Heart right ventricle (tissue), 16 donors: Measurements from ENCODE around the gene TIAM1. TPM values are rescaled to one million over a fixed set of nuclear protein-coding genes. Genes with fewer than 3 reads are reported as not detected.

Experiments used
- ATAC-seq, 8 donors: fragments of 200-7000 bp; cut with Tn5 transposase; one replicate each; pipeline ENCODE4 v1.9.1; 2020; ENCODE audit warnings: mild to moderate bottlenecking in 8 of 8, moderate library complexity in 8 of 8, moderate number of reproducible peaks in 1 of 8
- DNase-seq, 2 donors: peaks; one replicate each; pipeline ENCODE4 v3.0.0-alpha.2; 2020
- H3K27ac ChIP-seq, 10 donors: fragments of 200-600 bp; sonication (generic) in 2 of 10; one replicate each; pipeline versions ENCODE4 v1.5.0 to v1.8.0; 2020 to 2022; ENCODE audit warnings: mild to moderate bottlenecking in 3 of 10
- H3K27me3 ChIP-seq, 7 donors: fragments of 200-600 bp; one replicate each; pipeline ENCODE4 v1.8.0; 2021 to 2022; ENCODE audit warnings: mild to moderate bottlenecking in 2 of 7
- H3K36me3 ChIP-seq, 9 donors: fragments of 200-600 bp; sonication (generic) in 1 of 9; one replicate each; pipeline versions ENCODE4 v1.5.0 to v1.8.0; 2020 to 2022; ENCODE audit warnings: mild to moderate bottlenecking in 2 of 9
- H3K4me1 ChIP-seq, 9 donors: fragments of 200-600 bp; sonication (generic) in 1 of 9; one replicate each; pipeline versions ENCODE4 v1.5.0 to v1.8.0; 2020 to 2022; ENCODE audit warnings: mild to moderate bottlenecking in 4 of 9
- H3K4me3 ChIP-seq, 10 donors: fragments of 200-600 bp; sonication (generic) in 2 of 10; one replicate each; pipeline versions ENCODE4 v1.5.0 to v1.8.0; 2020 to 2022; ENCODE audit warnings: mild to moderate bottlenecking in 7 of 10, moderate library complexity in 2 of 10
- H3K9me3 ChIP-seq, 11 donors: fragments of 200-600 bp in 10 of 11; sonication (generic) in 2 of 11; one replicate each; pipeline versions ENCODE4 v1.5.0 to v1.8.0; 2013 to 2022; ENCODE audit warnings: mild to moderate bottlenecking in 2 of 11, control low read depth in 1 of 11, moderate library complexity in 1 of 11
- CTCF ChIP-seq, 9 donors: fragments of 200-600 bp; sonication (generic) in 2 of 9; IDR thresholded peaks; one replicate each; pipeline versions ENCODE4 v1.5.0 to v1.8.0; 2021 to 2022; ENCODE audit warnings: antibody characterized with exemption in 9 of 9, mild to moderate bottlenecking in 5 of 9, moderate library complexity in 1 of 9
- WGBS, 2 donors: extraction: QIAGEN DNeasy Blood & Tissue Kit; methylation state at CpG; one replicate each; pipeline ENCODE4 v1.1.7; 2013; ENCODE audit warnings: inconsistent platforms in 1 of 2; 5-methylcytosine and 5-hydroxymethylcytosine counted together
- intact Hi-C, 10 donors: fragments of 100-400 bp; cut with DNase I; formaldehyde crosslinking; loops; one replicate each; pipeline versions ENCODE4 v1.11.1 to v1.14.2; 2022
- polyA plus RNA-seq, 2 donors: library from polyadenylated mRNA; stranded (reverse); fragments of 200-250 nt; gene quantifications; one replicate each; pipeline ENCODE4 v1.2.3, GENCODE V29; 2013
- total RNA-seq, 10 donors: library from RNA; stranded (reverse); fragmentation: NEBNext Ultra II Directional in 3 of 10; extraction: Animal tissue kit (Norgen Biotek cat#: 25700) in 3 of 10; gene quantifications; one replicate each; pipeline versions ENCODE4 v1.2.1 to v1.2.4, GENCODE V29; 2021 to 2023
- donor health status: Arrhythmogenic right ventricular cardiomyopathy.
- donor health status: ischemic (EF 13 %, LVEDD 7.1; RV severe dilation, severe dysfunction).
- donor health status: healthy with polysubstance abuse.
- donor health status: DM: no; HTN: yes; CAD: no.
- donor health status: DM: no; HTN: no; CAD: no.
- donor health status: ischemic (EF 25% LVEDD 6.9; RV normal size, moderate dysfunction).
- donor health status: ischemic (EF 25% LVEDD 5.7; RV mildly dilated, moderate dysfunction).
- donor health status: healthy.
- donor health status: DM: yes; HTN: yes; CAD: no.
- donor health status: Ischemic cardiomyopathy.
- donor health status: ischemic (EF 35%, LVEDD 5.7; RV mildly dilated, moderate dysfunction).
- donor health status: nonischemic (EF 11% LVEDD 7.7; RV severe dilation, severe dysfunction).
- donor health status: DM: yes; HTN: yes; CAD: no.
- donor health status: PGD.
- donor health status: ischemic (EF 29% LVEDD 5.4; RV normal size, mild dysfunction).
- donor health status: nonischemic (EF 23%, LVEDD 6.1; RV moderate dilation, normal function).

Gene TIAM1
- total and polyA plus RNA-seq, 12 donors = 0.97 to 4.5 (median 2.0) TPM

GRCh38 chr21:31075848-31076247, 268.2 kb downstream of the TIAM1 start:
- no peak for TF ChIP-seq CTCF (IDR thresholded peaks at IDR 0.05)
- ATAC-seq = no peak
- 88 to 92% methylated on average over 6 of the region's 6 CpGs for WGBS, 2 donors
- Histone ChIP-seq H3K27ac (no peak overlapping the region), H3K9me3 (no peaks in the 10 kb centered on the region), H3K27me3 (peaks cover 0 to 7% (median 0%) of the 10 kb centered on the region in 7 donors), H3K4me1 (no peaks in the 10 kb centered on the region), H3K4me3 (no peak overlapping the region), H3K36me3 (no peaks in the 10 kb centered on the region)
- DNase-seq = no peak
- intact Hi-C loops = no loop called here

GRCh38 chr21:31072533-31072932, 271.5 kb downstream of the TIAM1 start:
- TF ChIP-seq CTCF (IDR thresholded peaks at IDR 0.05) = no peak
- Histone ChIP-seq H3K36me3 (no peaks in the 10 kb centered on the region), H3K9me3 (no peaks in the 10 kb centered on the region), H3K4me3 (no peak overlapping the region), H3K4me1 (no peaks in the 10 kb centered on the region), H3K27ac (no peak overlapping the region), H3K27me3 (peaks cover 0 to 7% (median 0%) of the 10 kb centered on the region in 7 donors)
- no peak for ATAC-seq
- DNase-seq = no peak
- 51 to 56% methylated on average over 4 of the region's 4 CpGs for WGBS, 2 donors
- intact Hi-C loops = no loop called here
